GM23248 (cell line): ENCODE results near the gene NDUFAF5.

Experiments used
- EZH2 ChIP-seq: fragments of 200-600 bp; sonication (generic); IDR thresholded peaks from 2 replicates; pipeline ENCODE4 v1.6.1; 2018; ENCODE audit warnings: antibody characterized with exemption, mild to moderate bottlenecking; ENCODE audit not compliant: insufficient read depth, poor library complexity, severe bottlenecking
- EZH2phosphoT487 ChIP-seq: fragments of 200-600 bp; sonication (generic); IDR thresholded peaks from 2 replicates; pipeline ENCODE4 v1.6.1; 2018; ENCODE audit warnings: antibody characterized with exemption, moderate library complexity, mild to moderate bottlenecking, low read depth; ENCODE audit not compliant: insufficient read depth

GRCh38 chr20:13799974-13800373 is 15.1 kb downstream of the NDUFAF5 start:
- TF ChIP-seq EZH2 (no peak), EZH2phosphoT487 (no peak)
